Neural crest cell (in vitro differentiated cells): ENCODE results near the gene CALCR. TPM values are rescaled to one million over a fixed set of nuclear protein-coding genes. Genes with fewer than 3 reads are reported as not detected.

Experiments
- DNase-seq: peaks from one replicate; pipeline ENCODE4 v3.0.0; 2021; ENCODE audit warnings: low read depth, mixed read lengths, low spot score
- H3K27ac Mint-ChIP-seq: one replicate; pipeline ENCODE4 v1.8.0; 2021; ENCODE audit warnings: mild to moderate bottlenecking, mixed read lengths; ENCODE audit not compliant: unreplicated experiment
- H3K27me3 Mint-ChIP-seq: 2 replicates; pipeline ENCODE4 v1.8.0; 2021; ENCODE audit warnings: low read depth, mild to moderate bottlenecking, mixed read lengths
- H3K36me3 Mint-ChIP-seq: 2 replicates; pipeline ENCODE4 v1.8.0; 2021; ENCODE audit warnings: low read depth, mild to moderate bottlenecking, mixed read lengths
- H3K4me1 Mint-ChIP-seq: 2 replicates; pipeline ENCODE4 v1.8.0; 2021; ENCODE audit warnings: mixed read lengths
- H3K4me3 Mint-ChIP-seq: one replicate; pipeline ENCODE4 v1.8.0; 2021; ENCODE audit warnings: mild to moderate bottlenecking, mixed read lengths
- H3K9me3 Mint-ChIP-seq: 2 replicates; pipeline ENCODE4 v1.8.0; 2021; ENCODE audit warnings: mixed read lengths
- total RNA-seq: library from RNA; stranded (reverse); gene quantifications from 2 replicates; pipeline ENCODE4 v1.2.1, GENCODE V29; 2021
- TF ChIP-seq, protein P1 (sequence below): fragments of 200-600 bp; sonication (generic); conservative IDR thresholded peaks from 2 replicates; pipeline ENCODE4 v1.5.0; 2021; ENCODE audit warnings: antibody characterized with exemption, mild to moderate bottlenecking

Gene CALCR
- total RNA-seq, 1 donor from 2014 or later, result 0.07 TPM

DNA sequence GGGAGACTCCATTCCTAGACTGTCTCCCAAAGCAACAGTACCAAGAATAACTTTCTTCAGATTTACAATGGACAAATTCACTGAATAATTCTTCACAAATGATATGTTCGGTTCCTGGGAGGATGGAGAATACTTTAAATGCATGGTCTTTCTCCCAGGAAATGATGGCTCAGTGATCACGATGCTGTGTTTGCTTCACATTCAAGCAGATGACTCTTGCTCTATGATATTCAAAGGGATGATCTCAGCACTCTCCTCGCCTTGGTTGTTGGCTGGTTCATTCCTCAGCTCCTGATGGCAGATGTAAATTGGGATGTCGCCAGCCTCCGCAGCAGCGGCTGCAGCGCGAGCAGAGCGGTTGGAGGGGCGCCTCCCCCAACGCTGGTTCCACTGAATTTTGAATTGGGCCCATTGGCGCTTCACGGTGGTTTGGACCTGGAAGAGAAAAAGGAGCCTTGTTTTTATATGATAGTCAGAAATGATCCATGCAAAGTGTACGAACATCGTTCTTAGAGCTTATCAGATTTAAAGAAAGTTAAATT is 148.3 kb downstream of the CALCR start:
- Mint-ChIP-seq H3K27ac (no peak overlapping the region), H3K36me3 (no peaks in the 10 kb centered on the region), H3K4me1 (no peaks in the 10 kb centered on the region), H3K9me3 (peaks cover 3% of the 10 kb centered on the region), H3K27me3 (no peaks in the 10 kb centered on the region), H3K4me3 (no peak overlapping the region)
- TF ChIP-seq, protein P1, sequence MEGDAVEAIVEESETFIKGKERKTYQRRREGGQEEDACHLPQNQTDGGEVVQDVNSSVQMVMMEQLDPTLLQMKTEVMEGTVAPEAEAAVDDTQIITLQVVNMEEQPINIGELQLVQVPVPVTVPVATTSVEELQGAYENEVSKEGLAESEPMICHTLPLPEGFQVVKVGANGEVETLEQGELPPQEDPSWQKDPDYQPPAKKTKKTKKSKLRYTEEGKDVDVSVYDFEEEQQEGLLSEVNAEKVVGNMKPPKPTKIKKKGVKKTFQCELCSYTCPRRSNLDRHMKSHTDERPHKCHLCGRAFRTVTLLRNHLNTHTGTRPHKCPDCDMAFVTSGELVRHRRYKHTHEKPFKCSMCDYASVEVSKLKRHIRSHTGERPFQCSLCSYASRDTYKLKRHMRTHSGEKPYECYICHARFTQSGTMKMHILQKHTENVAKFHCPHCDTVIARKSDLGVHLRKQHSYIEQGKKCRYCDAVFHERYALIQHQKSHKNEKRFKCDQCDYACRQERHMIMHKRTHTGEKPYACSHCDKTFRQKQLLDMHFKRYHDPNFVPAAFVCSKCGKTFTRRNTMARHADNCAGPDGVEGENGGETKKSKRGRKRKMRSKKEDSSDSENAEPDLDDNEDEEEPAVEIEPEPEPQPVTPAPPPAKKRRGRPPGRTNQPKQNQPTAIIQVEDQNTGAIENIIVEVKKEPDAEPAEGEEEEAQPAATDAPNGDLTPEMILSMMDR, result no peak
- no peak for DNase-seq

DNA sequence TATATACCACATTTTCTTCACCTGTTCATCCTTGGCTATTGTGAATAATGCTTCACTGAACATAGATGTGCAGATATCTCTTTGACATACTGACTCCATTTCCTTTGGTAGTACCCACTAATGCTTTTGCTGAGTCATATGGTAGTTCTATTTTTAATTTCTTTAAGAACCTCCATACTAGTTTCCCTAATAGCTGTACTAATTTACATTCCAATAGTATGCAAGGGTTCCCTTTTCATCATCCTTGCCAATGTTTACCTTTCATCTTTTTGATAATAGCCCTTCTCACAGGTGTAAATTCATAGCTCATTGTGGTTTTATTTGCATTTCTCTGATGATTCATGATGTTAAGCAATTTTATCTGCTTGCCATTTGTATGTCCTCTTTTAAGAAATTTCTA is 159.9 kb downstream of the CALCR start:
- TF ChIP-seq, protein P1, result no peak
- no peak overlapping the region for H3K27ac Mint-ChIP-seq
- no peak for DNase-seq
- H3K9me3 Mint-ChIP-seq, result no peaks in the 10 kb centered on the region
- H3K4me3 Mint-ChIP-seq, result no peak overlapping the region
- H3K4me1 Mint-ChIP-seq, result no peaks in the 10 kb centered on the region
- H3K36me3 Mint-ChIP-seq, result no peaks in the 10 kb centered on the region
- H3K27me3 Mint-ChIP-seq, result peaks cover 3% of the 10 kb centered on the region

DNA sequence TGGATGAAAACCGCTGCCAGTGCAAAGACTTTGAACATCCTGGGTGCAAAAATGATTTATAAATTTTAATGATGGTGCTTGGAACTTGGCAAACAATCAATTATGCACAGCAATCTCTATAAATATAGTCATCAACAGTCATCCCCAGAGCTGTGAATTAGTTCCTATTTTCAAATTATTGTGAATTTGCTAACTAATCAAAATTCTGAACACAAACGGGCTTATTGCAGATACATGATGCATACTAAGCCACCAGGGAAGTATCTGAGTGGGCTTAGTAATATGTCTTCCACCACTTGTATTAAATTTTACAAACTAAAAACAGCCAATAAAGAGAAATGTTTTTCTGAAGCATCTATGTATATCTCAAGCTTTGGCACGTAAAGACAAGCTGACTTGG is 165.2 kb downstream of the CALCR start:
- no peaks in the 10 kb centered on the region for H3K4me1 Mint-ChIP-seq
- H3K27ac Mint-ChIP-seq, result no peak overlapping the region
- no peak for DNase-seq
- peaks cover 13% of the 10 kb centered on the region for H3K9me3 Mint-ChIP-seq
- H3K27me3 Mint-ChIP-seq, result peaks cover 3% of the 10 kb centered on the region
- TF ChIP-seq, protein P1, result no peak
- no peak overlapping the region for H3K4me3 Mint-ChIP-seq
- no peaks in the 10 kb centered on the region for H3K36me3 Mint-ChIP-seq

DNA sequence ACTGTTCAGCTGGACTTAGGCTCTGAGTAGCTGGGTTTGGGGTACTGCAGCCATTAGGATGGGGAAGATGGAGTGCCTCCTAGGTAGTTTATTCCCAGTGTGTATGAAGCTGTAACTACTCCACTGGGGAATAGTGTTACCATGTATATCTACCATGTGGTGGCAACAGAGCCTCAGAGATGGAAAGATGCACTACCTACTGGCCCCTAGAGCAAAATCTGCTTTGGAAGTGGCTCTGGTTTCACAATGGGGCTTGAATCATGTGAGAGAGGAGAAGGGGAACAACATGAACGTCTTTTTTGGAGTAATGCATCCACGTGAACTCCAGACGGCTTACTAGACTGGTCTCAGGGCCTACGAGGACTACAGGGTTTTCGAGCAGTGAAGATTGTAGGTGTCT is 167.3 kb downstream of the CALCR start:
- peaks cover 22% of the 10 kb centered on the region for H3K9me3 Mint-ChIP-seq
- no peak overlapping the region for H3K27ac Mint-ChIP-seq
- peaks cover 3% of the 10 kb centered on the region for H3K27me3 Mint-ChIP-seq
- DNase-seq, result no peak
- H3K36me3 Mint-ChIP-seq, result no peaks in the 10 kb centered on the region
- no peaks in the 10 kb centered on the region for H3K4me1 Mint-ChIP-seq
- TF ChIP-seq, protein P1, result no peak
- no peak overlapping the region for H3K4me3 Mint-ChIP-seq

DNA sequence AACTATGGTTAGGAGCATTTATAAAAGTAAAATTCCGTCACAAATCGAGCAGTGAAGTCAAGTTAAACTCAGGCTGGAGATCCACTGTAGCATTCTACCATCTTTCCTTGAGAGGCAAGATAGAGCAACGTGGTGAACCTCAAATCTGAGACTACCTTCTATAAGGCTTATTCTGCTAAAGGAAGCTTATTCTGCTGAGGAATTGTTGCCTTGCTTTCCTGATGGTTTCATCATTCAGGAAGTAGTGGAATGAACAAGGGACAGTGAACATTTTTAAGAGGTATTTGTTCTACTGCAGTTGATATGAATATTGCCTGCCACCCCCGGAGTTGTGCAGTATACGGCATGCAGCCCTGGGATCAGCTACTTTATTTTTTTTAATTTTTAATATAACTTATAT is 171.6 kb downstream of the CALCR start:
- TF ChIP-seq, protein P1, result no peak
- Mint-ChIP-seq H3K9me3 (peaks cover 24% of the 10 kb centered on the region), H3K36me3 (no peaks in the 10 kb centered on the region), H3K4me1 (no peaks in the 10 kb centered on the region), H3K4me3 (no peak overlapping the region), H3K27me3 (no peaks in the 10 kb centered on the region), H3K27ac (no peak overlapping the region)
- no peak for DNase-seq
